Endothelial cell of umbilical vein (primary cell): ENCODE measurements around the gene SMIM24. TPM values are rescaled to one million over a fixed set of nuclear protein-coding genes. Genes with fewer than 3 reads are reported as not detected.

Experiments
- BruUV-seq: library from RNA; stranded (reverse); fragments of 400-500 nt; replicated peaks from 2 replicates; lab custom pipeline; 2021; lab: Mats Ljungman, UMichigan
- CTCF ChIA-PET: fragments of 300-600, 350-600 bp; sonication (Branson Sonifier 250); formaldehyde crosslinking; loops from one replicate; lab custom pipeline; 2021; ENCODE audit warnings: antibody characterized with exemption, inconsistent platforms; lab: Charles Lee
- POLR2A ChIA-PET: fragments of 300-600, 350-600 bp; sonication (Branson Sonifier 250); formaldehyde crosslinking; loops from one replicate; lab custom pipeline; 2021; ENCODE audit warnings: antibody characterized with exemption, inconsistent platforms; lab: Charles Lee
- DNase-seq: peaks from one replicate; pipeline ENCODE4 v3.0.0-alpha.2; 2011; ENCODE audit warnings: low read depth, low spot score
- FAIRE-seq: peaks from 2 replicates; lab custom pipeline; 2011; peaks lifted over from hg19 to GRCh38; lab: Jason Lieb, UNC
- H2AFZ ChIP-seq: 2 replicates; pipeline ENCODE4 v1.6.0; 2012; ENCODE audit warnings: low read depth, low read length, control low read depth, inconsistent platforms
- H3K27ac ChIP-seq: 2 replicates; pipeline ENCODE4 v1.5.1; 2011; ENCODE audit warnings: low read depth, mild to moderate bottlenecking, control low read depth, low read length, moderate library complexity; ENCODE audit not compliant: insufficient read depth
- H3K27me3 ChIP-seq, 2 experiments: 2 replicates each; pipeline versions ENCODE4 v1.6.0 to v1.6.1; 2011; ENCODE audit warnings: low read length in 2 of 2, mixed read lengths in 1 of 2; ENCODE audit not compliant: control insufficient read depth in 2 of 2, insufficient read depth in 2 of 2
- H3K36me3 ChIP-seq, 2 experiments: 2 replicates in 1 of 2; 3 replicates in 1 of 2; pipeline ENCODE4 v1.5.1; 2011; ENCODE audit warnings: low read length in 2 of 2, mild to moderate bottlenecking in 1 of 2, moderate library complexity in 1 of 2; ENCODE audit not compliant: control insufficient read depth in 2 of 2, insufficient read depth in 2 of 2; ENCODE audit errors: extremely low read depth in 1 of 2
- H3K4me1 ChIP-seq: 3 replicates; pipeline ENCODE4 v1.5.1; 2011; ENCODE audit warnings: mild to moderate bottlenecking, low read length; ENCODE audit not compliant: control insufficient read depth, insufficient read depth; ENCODE audit errors: extremely low read depth
- H3K4me2 ChIP-seq: 2 replicates; pipeline ENCODE4 v1.6.1; 2011; ENCODE audit warnings: low read length, control low read depth, mixed read lengths; ENCODE audit not compliant: insufficient read depth
- H3K4me3 ChIP-seq, 3 experiments: fragments of 200-600 bp in 1 of 3; sonication (generic), shearing (Covaris generic) in 1 of 3; replicated peaks in 1 of 3; 2 replicates each; pipeline ENCODE4 v1.5.1; 2011 to 2016; ENCODE audit warnings: control low read depth in 3 of 3, low read length in 3 of 3, mild to moderate bottlenecking in 2 of 3, inconsistent platforms in 1 of 3, low read depth in 1 of 3, moderate library complexity in 1 of 3; ENCODE audit not compliant: insufficient read depth in 1 of 3
- H3K79me2 ChIP-seq: 2 replicates; pipeline ENCODE4 v1.6.0; 2012; ENCODE audit warnings: low read length, inconsistent platforms; ENCODE audit not compliant: control insufficient read depth, insufficient read depth
- H3K9ac ChIP-seq: replicated peaks from 2 replicates; pipeline ENCODE3; 2011; ENCODE audit warnings: low read length, control low read depth; ENCODE audit not compliant: insufficient read depth; ENCODE audit errors: extremely low read depth
- H3K9me1 ChIP-seq: replicated peaks from 3 replicates; pipeline ENCODE4 v1.6.0; 2011; ENCODE audit warnings: mild to moderate bottlenecking, low read length; ENCODE audit not compliant: control insufficient read depth, insufficient read depth; ENCODE audit errors: extremely low read depth
- H3K9me3 ChIP-seq: replicated peaks from 2 replicates; pipeline ENCODE4 v1.5.1; 2012; ENCODE audit warnings: low read length, inconsistent platforms; ENCODE audit not compliant: control insufficient read depth, insufficient read depth
- H4K20me1 ChIP-seq: replicated peaks from 2 replicates; pipeline ENCODE3; 2011; ENCODE audit warnings: mild to moderate bottlenecking, low read length; ENCODE audit not compliant: control insufficient read depth, insufficient read depth; ENCODE audit errors: extremely low read depth
- EZH2 ChIP-seq: IDR thresholded peaks from 2 replicates; pipeline ENCODE4 v1.6.1; 2012; ENCODE audit warnings: borderline replicate concordance, low read depth, mild to moderate bottlenecking, moderate library complexity, low read length, inconsistent platforms; ENCODE audit not compliant: severe bottlenecking
- FOS ChIP-seq: IDR thresholded peaks from 2 replicates; pipeline ENCODE4 v1.6.1; 2011; ENCODE audit warnings: mild to moderate bottlenecking, low read length, moderate library complexity, borderline replicate concordance; ENCODE audit not compliant: insufficient read depth
- GATA2 ChIP-seq: IDR thresholded peaks from 2 replicates; pipeline ENCODE4 v1.7.0; 2011; ENCODE audit warnings: low read depth, mild to moderate bottlenecking, moderate library complexity, mixed read lengths, low read length; ENCODE audit not compliant: insufficient read length, insufficient read depth
- JUN ChIP-seq: IDR thresholded peaks from 2 replicates; pipeline ENCODE4 v1.6.1; 2011; ENCODE audit warnings: borderline replicate concordance, low read depth; ENCODE audit not compliant: insufficient read length, insufficient read depth
- MYC ChIP-seq: IDR thresholded peaks from one replicate; pipeline ENCODE4 v1.6.1; 2011; ENCODE audit warnings: mild to moderate bottlenecking, low read depth, low read length
- POLR2A ChIP-seq: IDR thresholded peaks from 2 replicates; pipeline ENCODE4 v1.6.1; 2012; ENCODE audit warnings: low read depth, mild to moderate bottlenecking, control low read depth, low read length
- POLR2AphosphoS5 ChIP-seq: IDR thresholded peaks from 2 replicates; pipeline ENCODE4 v1.6.1; 2012; ENCODE audit warnings: low read depth, mild to moderate bottlenecking, control low read depth, low read length, moderate library complexity; ENCODE audit not compliant: insufficient read depth
- dilution Hi-C: fragments of 300-500 bp; cut with MboI; formaldehyde crosslinking; loops from one replicate; pipeline ENCODE4 v1.15.0; 2019; ENCODE audit warnings: low sequenced_read_pairs; ENCODE audit not compliant: extremely low pct_ligation_motif_present
- intact Hi-C: fragments of 100-400 bp; cut with micrococcal nuclease; formaldehyde crosslinking; loops from one replicate; pipeline ENCODE4 v1.10.0; 2022
- polyA plus RNA-seq, 4 experiments: library from polyadenylated mRNA; depleted of rRNA in 3 of 4; stranded (reverse) in 3 of 4; unstranded in 1 of 4; fragments of >200 nt; gene quantifications; 2 replicates each; pipeline versions ENCODE4 v1.2.1 to v1.2.3, GENCODE V29; 2011 to 2012; ENCODE audit warnings: missing spikeins in 1 of 4
- total RNA-seq: library from RNA; stranded (reverse); gene quantifications from 2 replicates; pipeline ENCODE4 v1.2.3, GENCODE V29; 2021
- TF ChIP-seq, protein P1 (sequence below): IDR thresholded peaks from 2 replicates; pipeline ENCODE4 v1.6.1; 2011; ENCODE audit not compliant: insufficient read depth, insufficient read length
- TF ChIP-seq, protein P2 (sequence below), 2 donors: IDR thresholded peaks; 1 replicate in 1 of 2; 2 replicates in 1 of 2; pipeline ENCODE4 v1.5.1; 2011; ENCODE audit warnings: low read length in 2 of 2, mild to moderate bottlenecking in 2 of 2, moderate library complexity in 2 of 2, control low read depth in 1 of 2, inconsistent platforms in 1 of 2, low read depth in 1 of 2; ENCODE audit not compliant: insufficient read depth in 1 of 2; ENCODE audit errors: extremely low read depth in 1 of 2

The SMIM24 gene
- total and polyA plus RNA-seq, 2 donors (not counting 3 experiments of a cell fraction or from before 2014, with no cell fraction given): not detected

DNA sequence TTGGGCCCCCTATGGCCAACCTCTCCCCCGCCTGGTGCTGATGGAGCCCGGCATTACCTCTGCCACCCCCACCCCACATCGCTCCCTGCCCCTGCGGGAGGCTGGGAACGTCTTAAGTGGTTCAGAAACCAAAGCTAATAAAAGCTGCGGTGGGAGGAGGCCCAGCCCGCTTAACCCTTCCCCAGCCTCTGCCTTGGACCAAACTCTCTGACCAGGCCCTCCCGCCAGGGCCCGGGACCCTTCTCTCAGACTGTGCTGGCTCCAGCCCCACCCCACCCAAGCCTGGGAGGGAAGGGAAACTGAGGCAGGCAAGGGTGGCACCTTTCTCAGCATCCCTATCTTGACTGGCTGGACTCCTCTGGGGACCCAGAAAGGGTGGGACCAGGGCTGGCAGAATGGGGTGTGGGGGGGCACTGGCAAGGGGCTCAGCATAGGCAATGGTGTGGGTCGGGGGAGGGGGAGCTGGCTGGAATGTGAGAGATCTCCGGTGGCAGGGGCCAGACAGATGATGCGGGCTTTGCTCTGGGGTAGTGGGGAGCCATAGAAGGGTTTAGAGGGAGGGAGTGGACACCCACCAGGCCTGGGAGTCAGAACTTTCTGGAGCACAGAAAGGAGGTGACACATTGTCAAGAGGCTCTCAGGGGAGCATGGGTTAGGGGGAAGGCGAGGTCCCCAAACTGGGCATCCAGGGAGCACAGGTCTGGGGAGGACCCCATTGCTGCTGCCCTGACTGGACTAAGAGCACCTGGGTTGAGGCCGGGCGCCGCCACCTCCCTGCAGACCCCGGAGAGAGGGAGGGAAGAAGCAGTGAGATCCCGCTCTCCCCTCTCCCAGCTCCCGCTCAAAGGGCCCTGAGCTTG is 21.9 kb downstream of the SMIM24 start:
- no peak for DNase-seq
- dilution Hi-C loops (no loop called here), intact Hi-C loops (loop anchor here (1.0 to 2.0 kb wide), 3 partner anchors 7 to 92 kb away; partner anchors contain the start of gene NFIC)
- POLR2A ChIA-PET: no interaction called here
- no peaks in the 10 kb centered on the region for H3K9me3 ChIP-seq
- no peak overlapping the region for H3K4me3 ChIP-seq
- H3K27ac ChIP-seq: peak overlapping the region; percentile 82
- H3K27me3 ChIP-seq: no peaks in the 10 kb centered on the region
- peaks cover 26% of the 10 kb centered on the region for H3K4me1 ChIP-seq
- CTCF ChIA-PET: interaction anchor here (0.7 to 1.8 kb wide), 9 partner anchors 11 to 153 kb away, joined by 3 to 7 read pairs (median 4); no protein-coding TSS in a partner anchor
- no peak for FAIRE-seq
- no peaks in the 10 kb centered on the region for H4K20me1 ChIP-seq
- peaks cover 0 to 23% of the 10 kb centered on the region in 2 experiments for H3K36me3 ChIP-seq
- H3K9me1 ChIP-seq: no peaks in the 10 kb centered on the region
- H3K9ac ChIP-seq: peak overlapping the region; percentile 64
- TSS peak; percentile 89 for BruUV-seq
- H3K79me2 ChIP-seq: peaks cover 2% of the 10 kb centered on the region
- TF ChIP-seq, protein P1, sequence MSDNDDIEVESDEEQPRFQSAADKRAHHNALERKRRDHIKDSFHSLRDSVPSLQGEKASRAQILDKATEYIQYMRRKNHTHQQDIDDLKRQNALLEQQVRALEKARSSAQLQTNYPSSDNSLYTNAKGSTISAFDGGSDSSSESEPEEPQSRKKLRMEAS: no peak
- TF ChIP-seq POLR2AphosphoS5: peak; percentile 45
- peak overlapping the region; percentile 2 for H3K4me2 ChIP-seq
- H2AFZ ChIP-seq: no peak overlapping the region

GRCh38 chr19:3457528-3458228 is 22.6 kb downstream of the SMIM24 start:
- intact Hi-C loops: loop anchor here (2.0 kb wide), 1 partner anchor 91 kb away; the partner anchor contains the start of gene NFIC
- Histone ChIP-seq H4K20me1 (no peaks in the 10 kb centered on the region), H3K27me3 (no peaks in the 10 kb centered on the region), H3K9ac (no peak overlapping the region), H2AFZ (no peak overlapping the region), H3K9me1 (no peaks in the 10 kb centered on the region), H3K79me2 (peaks cover 3% of the 10 kb centered on the region), H3K4me1 (peaks cover 26% of the 10 kb centered on the region), H3K4me3 (no peak overlapping the region), H3K9me3 (no peaks in the 10 kb centered on the region), H3K36me3 (peaks cover under 1 to 24% of the 10 kb centered on the region in 2 experiments), H3K27ac (peak overlapping the region; percentile 82), H3K4me2 (no peak overlapping the region)
- dilution Hi-C loops: no loop called here
- DNase-seq (no peak), FAIRE-seq (no peak)
- ChIA-PET CTCF (interaction anchor here (1.2 kb wide), 1 partner anchor 15 kb away, joined by 3 read pairs; no protein-coding TSS in a partner anchor), POLR2A (no interaction called here)
- TF ChIP-seq MYC: no peak
- TF ChIP-seq POLR2AphosphoS5: no peak
- no peak for TF ChIP-seq GATA2
- TF ChIP-seq, protein P1: no peak
- TF ChIP-seq, protein P2, sequence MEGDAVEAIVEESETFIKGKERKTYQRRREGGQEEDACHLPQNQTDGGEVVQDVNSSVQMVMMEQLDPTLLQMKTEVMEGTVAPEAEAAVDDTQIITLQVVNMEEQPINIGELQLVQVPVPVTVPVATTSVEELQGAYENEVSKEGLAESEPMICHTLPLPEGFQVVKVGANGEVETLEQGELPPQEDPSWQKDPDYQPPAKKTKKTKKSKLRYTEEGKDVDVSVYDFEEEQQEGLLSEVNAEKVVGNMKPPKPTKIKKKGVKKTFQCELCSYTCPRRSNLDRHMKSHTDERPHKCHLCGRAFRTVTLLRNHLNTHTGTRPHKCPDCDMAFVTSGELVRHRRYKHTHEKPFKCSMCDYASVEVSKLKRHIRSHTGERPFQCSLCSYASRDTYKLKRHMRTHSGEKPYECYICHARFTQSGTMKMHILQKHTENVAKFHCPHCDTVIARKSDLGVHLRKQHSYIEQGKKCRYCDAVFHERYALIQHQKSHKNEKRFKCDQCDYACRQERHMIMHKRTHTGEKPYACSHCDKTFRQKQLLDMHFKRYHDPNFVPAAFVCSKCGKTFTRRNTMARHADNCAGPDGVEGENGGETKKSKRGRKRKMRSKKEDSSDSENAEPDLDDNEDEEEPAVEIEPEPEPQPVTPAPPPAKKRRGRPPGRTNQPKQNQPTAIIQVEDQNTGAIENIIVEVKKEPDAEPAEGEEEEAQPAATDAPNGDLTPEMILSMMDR (IDR thresholded peaks at IDR 0.05; ENCODE audit: extremely low read depth in 1 of 2, insufficient read depth in 1 of 2, low read depth in 1 of 2, low read length in 2 of 2): no peak
- TF ChIP-seq JUN: no peak
- TF ChIP-seq FOS: no peak
- TF ChIP-seq EZH2: no peak
- no peak for TF ChIP-seq POLR2A
- BruUV-seq: no TSS peak
